Tongue (tissue), 2 donors: ENCODE data around the gene SRC. TPM values are rescaled to one million over a fixed set of nuclear protein-coding genes. Genes with fewer than 3 reads are reported as not detected.

Source experiments
- DNase-seq: peaks from one replicate; pipeline ENCODE4 v3.0.0-alpha.2; 2015
- total RNA-seq: library from RNA; depleted of rRNA; stranded (reverse); fragments of >200 nt; gene quantifications from one replicate; pipeline ENCODE4 v1.2.3, GENCODE V29; 2014

Gene SRC
- total RNA-seq, 1 donor from 2014 or later, result 54.3 TPM

- peak; percentile 72 for DNase-seq
Measured at GRCh38 chr20:37414224-37415035, 68.5 kb downstream of the SRC start.

DNA sequence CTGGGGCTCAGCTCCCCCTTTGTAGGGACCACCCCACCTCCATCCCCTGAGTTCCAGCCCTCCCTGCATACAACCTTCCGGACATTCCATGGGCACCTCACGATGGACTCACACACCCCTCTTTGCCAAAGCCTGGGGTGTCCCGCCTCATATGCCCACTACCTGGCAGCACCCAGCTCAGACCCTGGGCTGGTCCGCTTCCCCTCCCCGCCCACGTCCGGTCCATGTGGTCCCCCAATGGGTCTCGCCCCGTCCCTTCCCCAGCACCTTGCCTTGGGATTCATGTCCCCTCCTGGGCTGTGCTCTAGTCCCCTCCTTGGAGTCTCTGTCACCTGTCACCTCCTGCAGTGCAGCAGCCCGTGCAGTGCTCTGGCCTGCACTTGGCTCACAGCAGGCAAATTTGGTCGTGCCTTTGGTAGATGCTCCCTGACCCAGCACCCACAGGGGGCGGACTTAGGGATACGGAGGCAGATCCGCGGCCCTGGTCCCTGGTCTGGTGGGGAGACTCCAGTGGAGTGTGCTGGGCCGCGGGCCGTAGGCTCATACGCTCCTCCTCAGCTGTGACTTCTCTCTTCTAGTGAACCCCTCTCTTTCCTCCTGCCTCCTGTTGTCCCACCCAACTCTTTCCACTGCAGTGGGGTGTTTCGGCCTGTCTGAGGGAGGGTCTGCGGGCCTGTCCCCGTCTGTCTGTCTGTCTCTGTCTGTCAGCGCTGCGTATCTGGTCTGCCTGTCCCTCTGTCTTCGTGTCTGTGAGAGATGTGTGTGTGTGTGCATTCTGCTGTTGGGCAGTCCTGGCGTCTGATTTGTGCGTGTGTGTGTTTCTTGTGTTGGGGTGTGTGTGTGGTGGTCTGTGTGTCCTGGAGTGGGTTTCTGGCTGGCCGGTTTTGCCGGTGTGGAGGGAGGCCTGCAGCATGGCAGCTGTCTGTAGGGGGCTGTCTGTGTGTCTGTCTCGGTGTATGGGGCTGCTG is 69.5 kb downstream of the SRC start:
- no peak for DNase-seq

DNA sequence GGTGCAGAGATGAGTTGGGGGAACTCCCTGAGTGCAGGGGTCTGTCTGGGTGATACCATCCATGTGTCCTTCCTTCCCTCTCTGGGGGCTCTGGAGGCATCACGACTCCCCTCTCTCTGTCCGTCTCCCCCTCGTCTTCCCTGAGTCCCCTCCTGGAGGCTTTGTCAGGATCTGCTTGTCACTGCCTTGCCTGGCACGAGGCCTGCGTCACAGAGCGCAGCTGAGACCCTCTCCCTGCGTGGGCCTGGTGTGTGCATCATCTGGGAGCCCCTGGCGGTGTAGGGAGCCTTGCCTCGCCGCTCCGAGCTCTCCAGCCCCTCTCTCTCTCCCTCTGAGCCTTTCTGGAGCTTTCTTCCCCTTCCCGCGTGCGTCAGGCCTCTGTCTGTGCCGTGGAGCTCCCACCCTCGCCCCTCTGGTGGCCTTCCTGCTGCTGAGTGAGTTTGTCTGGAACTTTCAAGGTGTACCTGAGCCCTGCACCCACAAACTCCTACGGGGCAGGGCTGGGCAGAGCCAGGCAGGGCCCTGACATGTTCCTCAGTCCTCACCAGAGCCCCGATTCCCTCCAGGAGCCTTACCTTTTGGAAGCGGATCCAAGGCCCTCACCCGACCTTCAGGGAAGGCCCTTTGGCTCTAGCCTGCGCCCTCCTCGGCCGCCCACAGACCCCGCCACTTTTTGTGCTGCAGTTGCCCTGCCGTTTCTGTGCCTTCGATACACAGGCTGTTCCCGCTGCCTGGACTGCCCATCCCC is 70.3 kb downstream of the SRC start:
- no peak for DNase-seq

GRCh38 chr20:37416848-37417616 is 71.1 kb downstream of the SRC start:
- DNase-seq, result no peak

- no peak for DNase-seq
Measured at GRCh38 chr20:37417617-37418467, 71.9 kb downstream of the SRC start.

DNA sequence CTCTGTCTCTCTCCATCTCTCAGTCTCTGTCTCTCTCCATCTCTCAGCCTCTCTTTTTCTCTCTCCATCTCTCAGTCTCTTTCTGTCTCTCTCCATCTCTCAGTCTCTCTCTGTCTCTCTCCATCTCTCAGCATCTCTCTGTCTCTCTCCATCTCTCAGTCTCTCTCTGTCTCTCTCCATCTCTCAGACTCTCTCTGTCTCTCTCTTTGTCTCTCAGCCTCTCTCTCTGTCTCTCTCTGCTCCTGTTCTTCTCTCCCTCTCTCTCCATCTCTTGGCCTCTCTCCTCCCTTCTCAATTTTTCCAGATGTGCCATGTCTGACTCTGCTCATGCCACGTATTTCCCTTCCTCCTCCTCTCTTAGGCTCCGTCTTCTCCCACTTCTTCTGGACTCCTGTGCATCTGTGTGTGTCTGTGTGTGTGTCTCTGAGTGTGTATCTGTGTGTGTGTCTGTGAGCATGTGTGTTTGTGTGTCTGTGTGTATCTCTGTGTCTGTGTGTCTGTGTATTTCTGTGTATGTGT is 72.7 kb downstream of the SRC start:
- DNase-seq, result no peak

DNA sequence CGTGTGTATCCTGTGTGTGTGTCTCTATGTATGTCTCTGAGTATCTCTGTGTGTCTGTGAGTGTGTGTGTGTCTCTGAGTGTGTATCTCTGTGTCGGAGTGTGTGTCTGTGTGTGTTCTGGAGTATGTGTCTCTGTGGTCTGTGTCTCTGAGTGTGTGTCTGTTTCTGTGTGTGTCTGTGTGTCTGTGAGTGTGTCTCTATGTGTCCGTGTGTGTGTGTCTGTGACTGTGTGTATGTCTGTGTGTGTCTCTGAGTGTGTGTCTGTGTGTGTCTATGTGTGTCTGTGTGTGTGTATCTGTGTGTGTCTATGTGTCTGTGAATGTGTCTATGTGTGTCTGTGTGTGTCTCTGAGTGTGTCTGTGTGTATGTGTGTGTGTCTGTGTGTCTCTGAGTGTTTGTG is 73.4 kb downstream of the SRC start:
- no peak for DNase-seq

DNA sequence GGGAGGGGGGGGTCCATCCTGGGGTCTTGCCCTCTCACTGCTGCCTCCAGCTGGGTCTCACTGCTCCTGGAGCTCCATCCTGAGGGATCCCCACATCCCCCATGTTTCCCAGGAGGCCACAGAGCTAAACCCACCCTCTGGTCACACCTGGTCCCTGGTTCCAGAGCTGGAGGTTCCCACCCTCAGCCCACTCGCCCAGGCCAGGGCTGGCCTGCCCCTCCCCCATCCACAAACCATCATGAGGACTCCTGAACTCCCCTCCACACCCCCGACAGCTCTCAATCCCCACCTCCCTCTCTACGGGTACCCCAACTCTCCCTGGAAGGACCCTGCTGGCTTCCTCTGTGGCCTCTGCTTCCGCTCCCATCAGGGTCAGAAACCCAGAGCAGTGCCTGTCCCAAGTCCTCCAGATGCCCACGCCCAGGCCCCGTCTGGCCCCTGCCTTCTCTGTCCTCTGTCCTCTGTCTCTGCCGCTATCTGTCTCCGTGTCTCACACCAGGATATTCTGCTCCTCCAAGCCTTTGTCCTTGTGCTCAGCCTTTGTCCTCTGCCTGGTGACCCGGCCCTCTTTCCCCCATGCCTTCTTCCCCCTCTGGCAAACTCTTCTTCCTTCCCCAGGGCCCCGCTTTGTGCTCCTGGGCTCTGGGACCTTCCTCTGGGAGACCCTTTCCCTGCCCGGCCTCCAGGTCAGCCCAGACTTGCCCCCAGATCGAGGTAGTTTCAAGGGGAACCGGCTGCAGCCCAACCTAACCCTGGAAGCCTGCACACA is 74.0 kb downstream of the SRC start:
- no peak for DNase-seq

DNA sequence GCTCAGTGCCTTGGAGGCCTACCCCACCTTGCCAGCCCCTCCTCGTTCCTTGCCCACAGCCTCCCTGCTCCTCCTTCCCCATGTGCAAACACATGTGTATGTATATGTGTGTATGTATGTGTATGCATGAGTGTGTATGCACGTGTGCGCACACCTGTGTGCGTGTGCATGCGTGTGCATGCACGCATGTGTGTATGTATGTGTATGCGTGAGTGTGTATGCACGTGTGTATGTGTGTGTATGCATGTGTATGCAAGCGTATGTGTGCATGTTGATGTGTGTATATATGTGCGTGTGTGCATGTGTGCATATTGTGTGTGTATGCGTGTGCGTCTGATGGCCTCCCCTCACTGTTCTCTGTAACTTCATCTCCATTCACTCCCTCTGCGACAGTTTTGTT is 74.7 kb downstream of the SRC start:
- no peak for DNase-seq

GRCh38 chr20:37421060-37421905 is 75.3 kb downstream of the SRC start:
- DNase-seq, result no peak

DNA sequence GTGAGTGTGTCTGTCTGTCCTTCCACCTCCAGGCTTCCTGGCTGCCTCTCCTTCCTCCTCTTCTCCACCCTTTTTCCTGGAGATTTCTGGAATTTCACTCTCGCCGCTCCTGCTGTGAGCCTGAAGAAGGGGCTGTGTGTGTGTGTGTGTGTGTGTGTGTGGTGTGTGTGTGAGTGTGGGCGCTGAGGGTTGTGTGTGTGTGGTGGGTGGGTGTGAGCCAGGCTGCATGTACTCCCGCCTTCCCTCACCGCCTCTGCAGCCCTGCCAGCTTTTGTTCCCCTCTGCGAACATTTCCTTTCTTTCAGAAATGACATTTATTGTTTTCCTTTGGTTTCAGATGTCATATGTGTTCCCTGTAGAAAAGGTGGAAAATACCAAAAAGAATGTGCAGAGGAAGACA is 76.0 kb downstream of the SRC start:
- DNase-seq, result no peak

- no peak for DNase-seq
Measured at GRCh38 chr20:37422791-37423286, 76.9 kb downstream of the SRC start.

DNA sequence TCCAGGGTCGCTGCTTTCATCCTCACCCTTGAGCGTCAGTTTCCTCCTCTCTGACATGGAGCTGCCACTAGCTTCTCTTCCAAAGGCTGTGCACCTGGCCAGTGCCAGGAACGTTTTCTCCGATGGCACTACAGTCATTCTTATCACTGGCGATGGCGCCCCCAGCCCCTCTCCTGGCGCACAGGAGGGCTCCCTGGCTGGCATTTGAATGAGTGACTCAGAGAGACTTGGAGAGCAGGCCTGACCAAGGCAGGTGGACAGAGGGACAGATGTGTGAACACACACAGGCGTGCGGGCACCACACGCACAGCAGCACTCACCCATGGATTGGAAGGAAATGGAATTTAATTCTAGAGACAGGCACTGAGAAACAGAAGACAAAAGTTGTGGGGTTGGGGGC is 77.6 kb downstream of the SRC start:
- DNase-seq, result no peak

DNA sequence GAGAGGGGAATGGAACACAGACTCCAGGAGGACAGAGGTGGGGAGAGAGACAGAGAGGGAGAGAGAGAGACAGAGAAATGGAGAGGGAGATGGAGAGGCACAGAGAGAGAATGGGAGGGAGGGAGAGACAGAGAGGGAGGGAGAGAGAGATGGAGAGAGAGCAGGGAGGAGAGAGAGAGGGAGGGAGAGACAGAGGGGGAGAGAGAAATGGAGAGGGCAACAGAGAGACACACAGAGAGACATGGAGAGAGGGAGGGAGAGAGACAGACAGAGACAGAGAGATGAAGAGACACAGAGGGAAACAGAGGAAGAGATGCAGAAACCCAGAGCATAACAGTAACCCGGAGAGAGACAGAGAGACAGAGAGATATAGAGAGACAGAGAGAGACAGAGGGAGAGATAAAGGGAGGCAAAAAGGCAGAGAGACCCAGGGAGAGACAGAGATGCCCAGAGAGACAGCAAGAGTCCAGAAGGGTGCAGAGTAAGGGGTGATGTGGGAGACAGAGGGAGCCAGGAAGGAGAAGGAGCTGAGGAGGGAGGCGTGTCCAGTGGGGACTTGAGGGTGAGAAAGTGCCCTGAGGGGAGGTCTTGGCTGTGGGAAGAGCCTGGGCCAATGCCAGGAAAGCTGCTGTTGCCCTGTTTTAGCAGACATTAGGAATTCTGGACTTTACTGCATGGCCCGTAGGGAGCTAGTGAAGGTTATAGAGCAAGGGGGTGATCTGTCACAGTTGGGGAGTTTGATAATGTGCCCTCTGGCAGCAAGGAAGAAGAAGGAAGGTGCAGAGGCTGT is 78.3 kb downstream of the SRC start:
- no peak for DNase-seq

GRCh38 chr20:37425103-37425625 is 79.2 kb downstream of the SRC start:
- no peak for DNase-seq

DNA sequence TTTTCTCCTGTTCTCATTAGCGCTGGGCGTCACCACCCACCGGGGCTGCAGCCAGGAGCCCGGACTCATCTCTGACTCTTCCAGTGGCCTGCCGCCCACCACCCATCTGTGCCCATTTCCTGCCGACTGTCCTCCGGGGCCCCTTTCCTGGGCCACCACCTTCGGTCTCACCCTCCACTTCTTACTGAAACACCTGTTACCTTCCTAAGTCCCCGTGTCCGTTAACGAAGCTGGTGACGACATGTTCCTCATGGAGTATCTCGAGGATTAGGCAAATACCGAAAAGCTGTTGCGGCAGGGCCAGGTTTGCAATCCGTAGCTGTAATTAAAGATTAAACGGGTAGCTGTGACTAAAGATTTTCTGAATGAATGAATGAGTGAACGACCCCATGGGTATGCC is 80.2 kb downstream of the SRC start:
- DNase-seq, result no peak

DNA sequence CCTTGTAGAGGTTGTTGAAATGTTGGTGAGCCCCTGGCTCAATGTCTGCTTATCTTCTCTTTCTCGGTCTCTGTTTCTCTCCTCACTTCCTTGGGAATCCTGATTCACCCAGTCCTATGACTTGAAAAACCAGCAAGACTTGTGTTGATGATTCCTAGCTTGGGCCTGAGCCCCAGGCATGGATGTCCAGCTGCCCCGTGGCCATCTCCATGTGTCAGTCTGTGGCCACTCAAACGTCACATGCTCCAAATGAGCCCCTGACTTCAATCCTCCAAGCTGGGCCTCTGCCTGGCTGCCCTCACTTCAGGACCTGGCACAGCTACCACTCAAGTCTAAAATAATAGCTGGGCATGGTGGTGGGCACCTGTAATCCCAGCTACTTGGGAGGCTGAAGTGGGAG is 81.0 kb downstream of the SRC start:
- no peak for DNase-seq
